GM18858 (cell line): ENCODE results near the gene TMEM131L.
A peak's percentile ranks its signal among the peaks of the same experiment; 100 is the strongest.
"Not testable (repeated sequence)": the region's sequence is repeated elsewhere in the genome, so short reads cannot be mapped to it uniquely, and the experiment has no call there.

Experiments used
- ATAC-seq: cut with Tn5 transposase; IDR thresholded peaks from one replicate; pipeline ENCODE4 v1.9.1; 2021; ENCODE audit not compliant: unreplicated experiment

The TMEM131L gene

DNA sequence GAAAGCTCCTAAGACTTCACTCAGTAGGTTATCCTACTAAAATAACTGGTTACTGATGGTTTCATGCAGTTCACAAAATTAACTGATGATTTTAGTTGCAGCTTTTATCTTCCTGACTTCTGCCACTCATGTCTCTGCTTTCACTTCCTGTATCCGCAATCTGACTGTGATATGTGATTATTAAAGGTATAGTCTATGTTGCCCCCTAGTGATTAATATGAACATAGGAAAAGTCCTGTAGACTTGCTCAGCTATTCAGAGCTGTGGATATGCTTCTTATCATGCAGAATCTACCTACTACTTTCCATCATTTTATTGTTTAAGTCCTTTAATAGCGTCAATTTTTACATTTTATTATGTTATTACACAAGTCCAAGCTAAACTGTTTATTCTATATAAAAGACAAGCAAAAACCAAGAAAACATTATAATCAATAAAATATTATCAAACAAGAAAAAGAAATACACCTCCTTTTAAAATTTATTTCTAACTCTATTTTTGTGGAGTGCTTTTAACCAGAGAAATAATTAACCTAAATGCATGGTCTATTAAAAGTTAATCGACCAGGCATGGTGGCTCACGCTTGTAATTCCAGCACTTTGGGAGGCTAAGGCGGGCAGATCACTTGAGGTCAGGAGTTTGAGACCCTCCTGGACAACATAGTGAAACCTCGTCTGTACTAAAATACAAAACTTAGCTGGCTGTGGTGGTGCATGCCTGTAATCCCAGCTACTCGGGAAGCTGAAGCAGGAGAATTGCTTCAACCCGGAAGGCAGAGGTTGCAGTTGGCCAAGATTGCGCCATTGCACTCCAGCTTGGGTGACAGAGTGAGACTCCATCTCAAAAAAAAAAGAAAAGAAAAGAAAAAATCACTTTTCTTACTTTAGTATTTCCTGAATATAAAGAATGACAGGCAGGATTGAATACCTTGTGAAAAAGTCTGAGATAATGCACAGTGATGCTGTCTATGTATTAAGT is 177.5 kb downstream of the TMEM131L start:
- ATAC-seq = peak; percentile 95

DNA sequence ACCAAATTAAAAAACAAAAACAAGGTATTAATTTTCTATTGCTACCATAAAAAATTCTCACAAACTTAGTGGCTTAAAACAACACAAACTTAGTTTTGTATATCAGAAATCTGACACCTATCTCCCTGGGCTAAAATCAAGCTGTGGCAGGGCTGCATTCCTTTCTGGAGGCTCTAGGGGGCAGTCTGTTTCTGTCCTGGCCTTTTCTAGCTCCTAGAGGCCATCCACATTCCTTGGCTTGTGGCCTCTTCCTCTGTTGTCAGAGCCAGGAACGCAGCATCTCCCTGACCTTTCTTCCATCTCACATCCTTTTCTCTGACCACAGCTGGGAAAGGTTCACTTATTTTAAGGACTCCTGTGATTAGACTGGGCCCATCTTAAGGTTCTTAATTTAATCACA is 179.0 kb downstream of the TMEM131L start:
- ATAC-seq = no peak

DNA sequence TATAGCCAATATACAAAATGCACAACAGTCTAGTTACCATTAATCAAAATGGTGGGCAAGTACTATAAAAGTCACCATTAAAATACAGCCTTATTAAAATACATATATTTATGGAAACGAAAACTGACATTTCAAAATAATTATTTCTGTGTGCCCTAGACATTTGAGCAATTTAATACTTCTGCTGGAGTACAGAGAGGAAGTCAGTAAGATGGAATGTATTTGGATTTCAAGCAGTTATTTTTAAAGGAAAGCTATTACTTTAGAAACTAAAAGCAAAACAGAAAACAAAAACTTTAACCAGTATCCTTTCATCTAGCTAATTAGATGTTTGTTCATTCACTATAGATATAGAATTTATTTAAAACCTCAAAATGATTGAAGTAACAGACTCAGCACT is 180.1 kb downstream of the TMEM131L start:
- ATAC-seq = no peak

DNA sequence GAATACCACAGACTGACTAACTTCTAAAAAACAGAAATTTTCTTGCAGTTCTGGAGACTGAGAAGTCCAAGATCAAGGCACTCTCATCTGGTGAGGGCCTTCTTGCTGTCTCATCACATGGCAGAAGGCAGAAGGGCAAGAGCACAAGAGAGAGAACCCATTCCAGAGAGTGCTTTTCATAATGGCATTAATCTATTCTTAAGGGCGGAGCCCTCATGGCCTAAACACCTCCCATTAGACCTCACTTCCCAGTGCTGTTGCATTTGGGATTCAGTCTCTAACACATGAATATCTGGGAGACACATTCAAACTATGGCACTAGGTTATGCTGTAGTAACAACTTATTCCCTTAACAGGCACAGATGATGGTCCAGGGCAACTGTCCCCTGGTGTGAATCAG is 180.8 kb downstream of the TMEM131L start:
- no peak for ATAC-seq

DNA sequence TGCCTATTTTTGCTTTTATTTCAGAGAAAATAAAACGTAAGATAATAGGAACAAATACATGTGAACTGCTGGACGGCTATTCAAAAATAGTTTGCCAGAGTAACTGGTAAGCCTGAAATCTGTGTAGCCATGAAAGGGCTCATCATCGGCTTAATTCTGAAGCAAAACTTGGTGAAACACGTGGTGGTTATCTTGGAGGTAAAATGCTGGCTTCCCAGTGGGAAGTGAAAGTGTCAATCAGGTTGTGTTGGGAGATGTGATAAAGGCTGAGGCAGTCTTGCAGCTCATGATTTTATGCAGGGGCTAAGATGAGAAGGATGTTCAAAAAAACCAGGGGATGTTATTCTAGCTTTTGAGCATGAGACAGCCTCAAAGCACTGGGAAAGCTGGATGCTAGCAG is 181.8 kb downstream of the TMEM131L start:
- no peak for ATAC-seq

DNA sequence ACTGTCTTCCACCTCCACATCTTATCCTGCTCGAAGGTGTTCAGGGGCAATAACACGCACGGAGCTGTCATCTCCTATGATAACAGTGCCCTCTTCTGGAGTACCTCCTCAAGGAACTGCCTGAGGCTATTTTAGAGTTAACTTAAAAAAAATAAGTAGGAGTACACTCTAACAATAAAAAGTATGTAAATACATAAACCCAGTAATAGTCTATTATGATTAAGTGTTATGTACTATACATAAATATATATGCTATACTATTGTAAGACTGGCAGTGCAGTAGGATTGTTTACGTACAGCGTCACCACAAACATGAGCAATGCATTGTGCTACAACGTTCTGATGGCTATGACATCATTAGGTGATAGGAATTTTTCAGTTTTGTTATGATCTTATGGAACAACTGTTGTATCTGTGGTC is 183.4 kb downstream of the TMEM131L start:
- ATAC-seq = no peak

DNA sequence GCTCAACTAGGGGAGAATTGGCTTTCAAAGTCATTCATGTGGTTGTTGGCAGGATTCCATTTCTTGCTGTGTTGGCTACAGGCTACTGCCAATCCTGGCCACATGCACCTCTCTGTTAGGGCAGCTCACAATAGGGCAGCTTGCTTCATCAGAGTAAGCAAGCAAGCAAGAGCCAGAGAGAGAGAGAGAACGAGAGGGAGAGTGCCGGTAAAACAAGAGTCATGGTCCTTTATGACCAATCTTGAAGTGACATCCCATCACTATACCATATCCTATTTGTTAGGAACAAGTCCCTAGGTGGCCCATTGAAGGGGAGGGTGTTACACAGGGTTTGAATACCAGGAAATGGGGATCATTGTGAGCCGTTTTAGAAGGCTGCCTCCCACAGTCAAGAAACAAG is 185.0 kb downstream of the TMEM131L start:
- ATAC-seq = no peak

DNA sequence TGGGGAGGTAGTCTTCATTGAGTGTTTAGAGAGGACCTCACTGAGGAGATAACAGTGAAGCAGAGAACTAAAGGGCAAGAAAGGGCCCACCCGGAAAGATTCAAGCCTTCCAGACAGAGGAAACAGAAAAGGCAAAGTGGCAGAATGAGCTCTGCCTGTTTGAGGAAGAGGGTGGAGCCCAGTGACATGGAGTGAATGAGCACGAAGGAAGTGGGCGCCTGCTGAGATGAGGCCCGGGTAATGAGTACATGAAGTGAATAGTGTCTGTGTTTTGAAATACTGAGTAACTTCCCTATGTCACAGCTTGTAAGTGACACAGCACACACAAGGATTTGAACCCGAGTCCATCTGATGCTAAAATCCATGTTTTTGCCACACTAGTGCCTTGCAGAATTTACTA is 185.4 kb downstream of the TMEM131L start:
- no peak for ATAC-seq

DNA sequence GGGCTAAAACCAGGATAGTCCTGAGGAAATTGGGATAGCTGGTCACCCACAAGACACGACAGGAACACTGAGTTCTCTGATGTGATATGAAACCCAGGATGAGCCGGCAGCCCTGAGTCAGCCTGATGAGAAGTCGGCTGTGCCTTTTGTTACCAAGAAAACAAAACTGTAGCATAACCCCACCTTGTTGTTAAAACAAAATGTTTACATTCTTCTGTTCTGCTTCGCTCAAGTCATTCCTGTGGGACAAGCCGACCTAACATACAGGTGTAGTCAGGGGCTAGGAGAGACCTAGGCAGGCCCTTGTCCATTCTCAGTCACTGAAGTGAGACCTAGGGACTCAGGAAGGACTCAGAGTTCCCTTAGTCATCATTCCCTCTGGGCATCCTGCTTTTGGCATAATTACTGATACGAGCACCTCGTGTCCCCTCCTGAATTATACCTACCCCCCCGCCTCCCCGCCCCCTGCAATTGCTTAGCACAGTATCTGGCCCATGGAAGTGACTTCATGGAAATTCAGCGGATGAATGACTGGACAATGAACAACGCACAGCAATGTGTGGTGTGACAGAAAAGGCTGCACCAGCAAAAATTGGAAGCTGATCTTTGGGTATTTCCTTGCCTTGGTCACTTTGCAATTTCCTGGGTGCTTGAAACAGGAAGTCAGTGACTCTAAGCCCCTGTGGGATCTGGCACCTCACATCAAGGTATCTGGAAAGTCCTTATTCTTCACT is 186.1 kb downstream of the TMEM131L start:
- no peak for ATAC-seq

DNA sequence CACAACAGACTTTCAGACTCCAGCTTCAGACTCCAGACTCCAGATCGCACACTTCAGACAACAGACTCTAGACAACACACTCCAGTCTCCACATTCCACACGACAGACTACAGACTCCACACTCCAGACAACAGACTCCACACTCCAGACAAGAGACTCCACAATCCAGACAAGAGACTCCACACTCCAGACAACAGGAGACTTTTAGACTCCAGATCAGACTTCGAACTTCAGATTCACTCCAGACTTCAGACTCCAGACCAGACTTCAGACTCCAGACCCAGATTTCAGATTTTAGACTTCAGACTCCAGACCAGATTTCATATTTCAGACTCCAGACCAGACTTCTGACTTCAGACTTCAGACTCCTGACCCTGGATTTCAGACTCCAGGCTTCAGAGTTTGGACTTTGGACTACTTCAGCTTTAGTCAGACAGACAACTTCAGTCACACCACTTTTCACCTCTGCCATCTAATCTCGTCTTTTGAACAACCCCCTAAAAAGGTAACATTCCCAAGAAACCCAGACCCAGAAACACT is 188.9 kb downstream of the TMEM131L start:
- ATAC-seq = no peak

DNA sequence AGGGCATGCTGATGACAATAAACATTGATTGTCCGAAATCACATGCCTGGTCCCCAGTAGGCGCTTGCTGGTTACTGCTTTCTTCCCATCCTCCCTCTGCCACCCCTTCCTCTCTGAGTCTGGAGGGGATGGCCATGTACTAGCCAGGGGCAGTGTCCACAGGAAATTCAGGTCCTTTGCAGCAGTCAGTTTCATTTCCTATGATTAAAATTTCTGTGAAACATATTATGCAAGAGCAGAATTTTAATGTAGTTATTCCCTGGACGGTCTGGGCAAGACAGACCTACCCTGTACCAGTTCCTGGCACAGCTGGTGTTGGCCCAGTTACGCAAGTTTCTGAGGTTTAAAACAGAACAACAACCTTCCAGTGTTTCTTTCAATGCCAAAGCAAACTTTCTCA is 189.8 kb downstream of the TMEM131L start:
- no peak for ATAC-seq

DNA sequence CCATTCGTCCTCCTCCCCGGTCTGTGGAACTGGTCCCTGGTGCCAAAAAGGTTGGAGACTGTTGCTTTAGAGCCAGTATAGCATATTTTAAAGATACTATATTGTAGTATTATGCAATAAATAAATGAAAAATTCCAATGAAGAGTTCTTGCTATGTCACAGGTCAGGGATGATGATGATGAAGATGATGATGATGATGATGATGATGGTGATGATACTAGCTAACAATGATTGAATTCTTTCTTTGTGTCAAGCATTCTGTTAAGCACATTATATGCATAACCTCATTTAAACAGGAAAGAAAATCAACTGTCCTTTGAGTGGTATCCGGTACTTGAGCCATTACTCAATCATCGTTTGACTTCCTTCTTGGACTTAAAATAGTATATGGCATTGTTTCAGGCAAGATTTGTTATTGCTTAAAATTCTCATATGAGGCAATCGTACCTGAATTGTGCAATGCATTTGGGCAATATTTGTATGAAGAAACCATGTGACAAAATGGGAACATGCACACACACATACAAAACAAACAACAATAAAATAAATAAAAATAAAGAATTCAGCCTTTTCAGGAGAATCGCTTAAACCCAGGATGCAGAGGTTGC is 195.2 kb downstream of the TMEM131L start:
- ATAC-seq = no peak

DNA sequence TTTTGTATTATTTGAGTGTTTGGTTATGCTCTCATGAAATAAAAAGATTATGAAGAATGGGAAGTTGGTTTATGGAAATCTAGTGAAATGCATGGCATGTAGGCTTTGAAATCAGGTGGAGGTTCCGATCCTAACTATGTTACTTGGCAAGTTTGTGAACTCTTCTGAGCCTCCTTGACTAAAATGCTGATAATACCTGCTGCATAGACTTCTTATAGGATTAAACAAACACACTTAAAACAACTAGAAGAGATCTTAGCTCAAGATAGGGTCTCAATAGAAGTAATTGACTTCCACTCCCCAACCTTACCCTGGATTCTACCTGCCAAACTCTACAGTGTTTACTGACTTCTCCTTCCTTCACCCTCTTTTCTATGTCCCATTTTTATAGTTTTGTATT is 195.7 kb downstream of the TMEM131L start:
- ATAC-seq = no peak

DNA sequence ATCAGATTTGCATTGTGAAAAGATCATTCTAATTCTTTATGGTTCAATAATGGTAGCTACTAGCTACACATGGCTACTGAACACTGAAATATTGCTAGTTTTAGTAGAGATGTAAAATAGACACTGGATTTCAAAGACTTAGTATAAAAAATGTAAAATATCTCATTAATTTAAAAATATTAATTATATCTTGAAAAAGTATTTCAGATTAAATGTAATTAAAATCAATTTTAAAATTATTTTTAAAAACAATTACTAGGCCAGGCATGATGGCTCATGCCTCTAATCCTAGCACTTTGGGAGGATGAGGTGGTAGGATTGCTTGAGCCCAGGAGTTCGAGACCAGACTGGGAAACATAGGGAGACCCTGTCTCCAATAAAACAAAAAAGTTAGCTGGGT is 197.5 kb downstream of the TMEM131L start:
- no peak for ATAC-seq

DNA sequence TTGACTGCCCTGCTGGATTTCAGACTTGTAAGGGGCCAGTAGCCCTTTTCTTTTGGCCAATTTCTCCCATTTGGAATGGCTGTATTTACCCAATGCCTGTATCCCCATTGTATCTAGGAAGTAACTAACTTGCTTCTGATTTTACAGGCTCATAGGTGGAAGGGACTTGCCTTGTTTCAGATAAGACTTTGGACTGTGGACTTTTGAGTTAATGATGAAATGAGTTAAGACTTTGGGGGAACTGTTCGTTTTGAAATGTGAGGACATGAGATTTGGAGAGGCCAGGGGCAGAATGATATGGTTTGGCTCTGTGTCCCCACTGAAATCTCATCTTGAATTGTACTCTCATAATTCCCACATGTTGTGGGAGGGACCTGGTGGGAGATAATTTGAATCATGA is 200.3 kb downstream of the TMEM131L start:
- ATAC-seq = not testable (repeated sequence)

DNA sequence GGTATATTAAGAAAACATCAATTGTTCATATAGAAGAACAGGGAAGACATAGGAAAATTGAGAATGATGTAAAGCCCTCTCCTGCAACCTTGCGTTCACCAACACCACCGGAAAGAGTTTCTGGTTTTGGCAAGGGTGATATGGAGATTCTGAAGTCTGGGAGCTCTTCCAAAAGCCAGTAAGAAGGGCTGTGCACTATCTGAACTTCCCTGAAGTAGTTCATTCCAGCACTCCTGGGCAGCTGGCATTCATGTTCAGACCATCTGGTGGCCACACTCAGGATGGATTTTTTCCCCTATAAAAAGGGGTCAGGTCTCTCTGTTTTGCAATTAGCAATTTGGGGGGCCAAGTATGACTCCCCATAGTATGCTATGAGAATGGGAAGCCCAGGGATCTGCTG is 202.5 kb downstream of the TMEM131L start:
- ATAC-seq = no peak

DNA sequence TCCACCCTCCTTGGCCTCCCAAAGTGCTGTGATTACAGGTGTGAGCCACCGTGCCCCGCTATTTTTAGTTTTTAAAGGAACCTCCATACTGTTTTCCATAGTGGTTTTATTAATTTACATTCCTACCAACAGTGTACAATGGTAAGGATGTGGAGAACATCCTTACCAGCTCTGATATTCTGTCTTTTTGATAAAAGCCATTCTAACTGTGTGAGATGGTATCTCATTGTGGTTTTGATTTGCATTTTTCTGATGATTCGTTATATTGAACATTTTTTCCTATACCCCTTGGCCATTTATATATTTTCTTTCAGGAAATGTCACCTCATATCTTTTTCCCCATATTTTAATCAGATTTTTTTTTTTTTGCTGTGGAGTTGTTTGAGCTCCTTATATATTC is 203.7 kb downstream of the TMEM131L start:
- no peak for ATAC-seq

DNA sequence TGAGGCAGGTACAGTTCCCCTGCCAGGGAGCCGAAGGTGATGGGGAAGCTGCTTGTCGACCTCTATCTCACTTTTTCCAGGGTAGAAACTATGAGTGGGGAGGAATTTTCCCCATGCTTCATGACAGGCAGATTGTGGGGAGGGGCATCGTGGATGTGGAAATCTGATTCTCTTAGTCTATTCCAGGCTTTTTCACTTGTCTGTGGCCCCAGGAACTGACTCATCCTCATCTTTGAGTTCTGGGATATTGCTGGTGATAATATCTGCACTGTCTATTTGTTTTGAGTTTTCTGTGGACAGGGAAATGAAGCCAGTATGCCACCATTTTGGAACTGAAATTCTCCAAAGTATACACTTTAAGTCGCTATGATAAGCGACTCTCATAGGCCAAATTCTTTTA is 210.3 kb downstream of the TMEM131L start:
- ATAC-seq = no peak

DNA sequence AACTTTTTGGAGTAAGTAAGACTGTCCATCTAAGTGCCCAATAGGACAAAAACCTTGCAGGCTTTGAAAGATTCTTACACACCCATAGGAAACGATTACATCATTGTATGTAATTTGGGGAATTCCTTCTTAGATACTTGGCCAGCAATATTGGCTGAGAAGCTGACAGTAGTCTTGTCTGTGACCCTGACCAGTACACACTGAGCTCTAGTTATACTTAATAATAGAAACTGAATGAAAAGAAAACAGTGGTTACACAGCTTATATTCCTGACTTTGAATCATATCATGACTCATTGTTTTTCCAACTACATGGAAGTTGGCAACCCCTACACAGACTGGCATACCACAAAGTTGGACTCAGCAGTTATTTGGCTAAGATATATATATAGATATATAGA is 210.8 kb downstream of the TMEM131L start:
- ATAC-seq = no peak

DNA sequence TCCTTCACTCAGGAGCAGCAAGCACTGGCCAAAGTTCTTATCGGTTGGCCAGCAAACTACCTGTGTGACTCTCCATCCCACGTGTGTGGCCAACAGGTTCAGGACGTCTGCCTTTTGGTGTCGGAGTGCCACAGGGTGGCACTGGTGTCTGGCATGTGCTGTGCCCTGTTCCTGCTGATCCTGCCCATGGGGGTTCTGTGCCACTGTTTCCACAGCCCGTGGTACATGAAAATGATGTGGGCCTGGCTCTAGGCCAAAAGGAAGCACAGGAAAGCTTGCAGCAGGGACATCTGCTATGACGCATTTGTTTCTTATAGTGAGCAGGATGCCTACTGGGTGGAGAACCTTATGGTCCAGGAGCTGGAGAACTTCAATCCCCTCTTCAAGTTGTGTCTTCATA is 213.3 kb downstream of the TMEM131L start:
- no peak for ATAC-seq

DNA sequence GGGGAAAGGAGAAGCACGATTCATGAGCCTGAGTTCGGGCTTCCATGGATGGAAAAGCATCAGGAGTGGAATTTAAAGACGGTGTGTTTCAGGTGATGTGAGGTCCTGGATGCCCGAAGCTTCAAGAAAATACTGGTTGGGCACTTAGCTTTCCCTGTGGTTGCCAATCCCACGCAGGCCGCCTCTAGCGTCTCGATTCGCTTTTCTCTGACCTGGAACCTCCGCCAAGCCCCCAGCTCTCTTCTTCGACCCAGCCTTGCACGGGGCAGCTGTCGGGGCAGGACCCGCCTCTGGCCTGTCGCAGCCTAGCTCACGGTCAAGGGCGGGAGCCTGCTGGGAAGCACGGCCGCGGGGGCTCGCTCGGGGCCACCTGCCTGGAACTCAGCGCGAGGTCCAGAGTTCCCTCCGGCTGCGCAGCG is 217.6 kb downstream of the TMEM131L start:
- no peak for ATAC-seq
